GM21576 (cell line): ENCODE measurements around the gene PEX12.
"Not testable (repeated sequence)": the region's sequence is repeated elsewhere in the genome, so short reads cannot be mapped to it uniquely, and the experiment has no call there.

Experiments used
- ATAC-seq: cut with Tn5 transposase; IDR thresholded peaks from one replicate; pipeline ENCODE4 v1.9.1; 2021; ENCODE audit warnings: mild to moderate bottlenecking, moderate library complexity; ENCODE audit not compliant: unreplicated experiment

The PEX12 gene

DNA sequence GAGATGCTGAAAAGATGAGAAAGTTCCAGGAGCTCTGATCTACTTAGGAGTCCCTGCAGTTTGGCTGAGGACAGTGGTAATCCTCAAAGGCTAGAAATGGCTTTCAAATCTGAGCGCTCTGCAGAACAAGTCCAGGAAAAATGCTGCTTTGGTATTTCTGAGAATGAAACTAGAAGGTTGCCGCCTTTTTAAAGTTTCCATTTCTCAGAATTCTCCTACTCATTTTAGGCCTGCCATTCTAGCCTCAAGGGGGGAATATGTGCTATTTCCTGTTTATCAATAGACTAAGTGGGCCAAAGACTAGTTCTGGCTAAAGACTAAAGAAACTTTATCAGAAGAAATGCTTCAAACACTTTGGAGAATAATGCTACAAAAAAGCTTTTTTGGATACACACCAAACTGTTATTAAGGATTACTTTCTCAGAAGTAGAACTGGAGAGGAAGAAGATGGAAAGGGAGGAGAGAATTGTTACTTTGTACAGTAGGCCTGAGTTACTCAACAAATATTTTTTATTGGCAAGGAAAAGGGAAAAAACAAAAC lies 40.7 kb downstream of the PEX12 start, which contains the start of gene SLFN12L:
Gene SLFN12L, minus strand, starts transcription at position 78 of the 541 bp plus-strand sequence. CDS start 15,314 bp downstream, outside the sequence.
- no peak for ATAC-seq

DNA sequence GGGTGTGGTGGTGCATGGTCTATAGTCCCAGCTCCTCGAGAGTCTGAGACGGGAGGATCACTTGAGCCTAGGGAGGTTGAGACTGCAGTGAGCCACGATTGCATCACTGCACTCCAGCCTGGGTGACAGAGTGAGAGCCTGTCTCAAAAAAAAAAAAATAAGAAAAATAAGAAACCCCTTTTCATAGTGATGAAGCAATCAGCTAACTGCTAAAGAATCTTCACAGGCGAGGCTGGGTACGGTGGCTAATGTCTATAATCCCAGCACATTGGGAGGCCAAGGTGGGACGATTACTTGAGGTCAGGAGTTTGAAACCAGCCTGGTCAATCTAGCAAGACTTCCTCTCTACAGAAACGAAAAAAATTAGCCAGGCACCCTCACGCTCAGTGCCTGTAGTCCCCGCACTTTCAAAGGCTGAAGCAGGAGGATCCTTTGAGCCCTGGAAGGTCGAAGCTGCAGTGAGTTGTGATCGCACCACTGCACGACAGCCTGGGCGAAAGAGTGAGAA lies 41.7 kb downstream of the PEX12 start:
- no peak for ATAC-seq

DNA sequence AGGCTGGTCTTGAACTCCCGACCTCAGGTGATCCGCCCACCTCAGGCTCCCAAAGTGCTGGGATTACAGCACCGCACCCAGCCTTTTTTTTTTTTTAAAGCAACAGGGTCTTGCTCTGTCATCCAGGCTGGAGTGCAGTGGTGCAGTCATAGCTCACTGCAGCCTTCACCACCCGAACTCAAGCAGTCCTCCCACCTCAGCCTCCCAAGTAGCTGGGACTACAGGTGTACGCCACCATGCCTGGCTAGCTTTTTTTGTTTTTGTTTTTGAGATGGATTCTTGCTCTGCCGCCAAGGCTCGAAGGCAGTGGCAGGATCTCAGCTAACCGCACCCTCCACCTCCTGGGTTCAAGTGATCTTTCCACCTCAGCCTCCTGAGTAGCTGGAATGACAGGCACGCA lies 43.0 kb downstream of the PEX12 start:
- ATAC-seq = not testable (repeated sequence)

GRCh38 chr17:35534576-35535093 lies 43.7 kb downstream of the PEX12 start:
- no peak for ATAC-seq

- ATAC-seq = no peak
Measured at GRCh38 chr17:35531160-35531559, 47.2 kb downstream of the PEX12 start.

- ATAC-seq = no peak
Measured at GRCh38 chr17:35529866-35530265, 48.5 kb downstream of the PEX12 start.

DNA sequence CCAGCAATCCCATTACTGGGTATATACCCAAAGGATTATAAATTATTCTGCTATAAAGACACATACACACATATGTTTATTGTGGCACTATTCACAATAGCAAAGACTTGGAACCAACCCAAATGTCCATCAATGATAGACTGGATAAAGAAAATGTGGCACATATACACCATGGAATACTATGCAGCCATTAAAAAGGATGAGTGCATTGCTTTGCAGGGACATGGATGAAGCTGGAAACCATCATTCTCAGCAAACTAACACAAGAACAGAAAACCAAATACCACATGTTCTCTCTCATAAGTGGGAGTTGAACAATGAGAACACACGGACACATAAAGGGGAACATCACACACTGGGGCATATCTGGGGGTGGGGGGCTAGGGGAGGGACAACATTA lies 49.0 kb downstream of the PEX12 start:
- not testable (repeated sequence) for ATAC-seq
